GM10847 (cell line): ENCODE results near the gene KDSR.

Experiments
- POLR2A ChIP-seq: IDR thresholded peaks from 2 replicates; pipeline ENCODE4 v1.6.1; 2011; ENCODE audit not compliant: insufficient read length; ENCODE audit errors: extremely low read depth

Gene KDSR, protein sequence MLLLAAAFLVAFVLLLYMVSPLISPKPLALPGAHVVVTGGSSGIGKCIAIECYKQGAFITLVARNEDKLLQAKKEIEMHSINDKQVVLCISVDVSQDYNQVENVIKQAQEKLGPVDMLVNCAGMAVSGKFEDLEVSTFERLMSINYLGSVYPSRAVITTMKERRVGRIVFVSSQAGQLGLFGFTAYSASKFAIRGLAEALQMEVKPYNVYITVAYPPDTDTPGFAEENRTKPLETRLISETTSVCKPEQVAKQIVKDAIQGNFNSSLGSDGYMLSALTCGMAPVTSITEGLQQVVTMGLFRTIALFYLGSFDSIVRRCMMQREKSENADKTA

DNA sequence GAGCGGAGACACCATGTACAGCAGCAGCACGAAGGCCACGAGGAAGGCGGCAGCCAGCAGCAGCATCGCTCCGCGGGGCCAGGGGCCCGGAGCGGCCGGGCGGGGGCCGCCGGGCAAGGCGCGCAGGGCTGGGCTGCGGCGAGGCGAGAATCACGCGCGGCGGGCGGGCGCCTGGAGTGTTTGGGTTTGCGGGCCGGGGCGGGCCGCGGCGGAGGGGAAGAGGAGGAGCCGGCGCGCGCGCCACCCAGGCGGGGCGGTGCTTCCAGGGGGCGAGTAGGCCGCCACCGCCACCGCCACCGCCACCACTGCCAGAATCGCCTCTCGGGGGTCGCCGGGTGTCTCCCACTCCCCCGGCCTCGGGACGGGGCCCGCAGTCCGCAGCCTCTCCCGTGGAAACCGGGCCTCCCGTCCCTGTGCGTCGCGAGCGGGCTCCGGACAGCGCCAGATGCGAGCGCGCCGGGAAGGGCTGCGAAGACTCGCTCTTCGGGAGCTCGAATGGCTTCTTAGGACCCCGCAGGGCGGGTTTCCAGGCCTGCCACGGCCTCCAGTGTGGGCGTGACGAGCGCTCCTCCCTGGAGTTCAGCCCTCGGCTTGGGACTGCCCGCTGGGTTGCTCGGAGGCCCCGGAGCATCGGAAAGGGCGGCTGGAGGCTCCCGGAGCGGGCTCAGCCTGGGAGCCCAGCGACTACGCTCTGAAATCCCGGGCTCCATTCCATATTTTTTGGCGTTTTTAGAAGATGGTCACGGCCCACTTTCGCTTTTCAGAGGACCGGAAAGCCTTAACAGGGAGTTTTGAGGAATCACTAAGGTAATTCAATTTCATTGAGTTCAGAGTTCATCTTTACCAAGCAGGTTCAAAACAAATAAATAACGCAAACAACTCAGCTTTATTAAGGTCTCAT lies at the start of gene KDSR:
Gene KDSR, minus strand, starts transcription at position 154 of the 901 bp plus-strand sequence. Its CDS starts 88 bp downstream, at position 66.
- TF ChIP-seq POLR2A, result peak; percentile 72

DNA sequence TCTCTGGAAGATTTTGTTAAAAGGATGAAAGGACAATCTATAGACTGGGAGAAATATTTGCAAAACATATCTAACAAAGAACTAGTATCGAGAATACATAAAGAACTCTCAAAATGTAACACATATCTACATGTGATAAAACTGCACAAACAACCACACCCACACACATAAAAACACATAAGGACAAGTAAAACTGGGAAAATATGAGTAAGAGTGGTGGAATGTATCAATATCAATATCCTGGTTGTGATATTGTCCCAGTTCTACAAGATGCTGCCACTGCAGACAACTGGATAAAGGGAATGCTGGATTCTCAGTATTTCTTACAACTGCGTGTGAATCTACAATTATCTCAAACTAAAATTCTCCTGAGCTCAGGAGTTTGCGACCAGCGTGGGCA lies 45.9 kb upstream of the KDSR start:
- TF ChIP-seq POLR2A, result no peak

DNA sequence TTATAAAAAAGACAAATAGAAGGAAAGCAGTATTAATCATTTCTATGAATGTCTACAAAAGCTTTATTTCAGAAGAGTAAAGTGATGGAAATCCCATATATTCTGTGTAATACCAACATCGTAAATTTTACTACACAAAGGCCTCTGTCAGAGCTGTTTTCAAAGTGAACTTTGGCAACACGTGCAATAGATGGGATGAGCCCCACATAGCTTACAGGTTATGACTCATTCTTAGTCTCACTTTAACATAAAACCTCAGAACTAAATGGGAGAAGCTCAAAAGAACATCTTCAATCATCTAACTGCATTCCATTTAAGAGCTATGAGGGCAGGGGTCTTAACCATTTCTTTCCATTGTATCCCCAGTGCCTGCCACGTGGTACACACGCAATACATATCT lies 43.8 kb upstream of the KDSR start:
- TF ChIP-seq POLR2A, result no peak

DNA sequence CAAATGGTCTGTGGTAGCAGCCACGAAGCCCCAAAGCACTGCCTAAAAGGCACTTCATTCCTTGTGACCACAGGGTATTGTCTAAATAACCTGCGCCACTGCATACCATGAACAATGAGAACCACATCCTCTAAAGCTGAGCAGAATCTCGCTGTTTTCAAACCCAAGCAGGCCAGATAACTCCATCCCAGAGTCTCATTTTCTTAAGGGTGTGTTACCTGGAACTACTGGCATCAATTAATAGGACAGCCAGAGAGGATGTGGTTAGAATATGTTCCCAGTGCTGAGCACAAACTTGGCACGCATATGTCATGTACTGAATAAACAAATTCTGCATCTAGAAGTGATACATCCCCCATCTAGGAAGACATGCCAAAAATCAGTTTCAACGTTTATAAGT lies 42.3 kb upstream of the KDSR start:
- no peak for TF ChIP-seq POLR2A

DNA sequence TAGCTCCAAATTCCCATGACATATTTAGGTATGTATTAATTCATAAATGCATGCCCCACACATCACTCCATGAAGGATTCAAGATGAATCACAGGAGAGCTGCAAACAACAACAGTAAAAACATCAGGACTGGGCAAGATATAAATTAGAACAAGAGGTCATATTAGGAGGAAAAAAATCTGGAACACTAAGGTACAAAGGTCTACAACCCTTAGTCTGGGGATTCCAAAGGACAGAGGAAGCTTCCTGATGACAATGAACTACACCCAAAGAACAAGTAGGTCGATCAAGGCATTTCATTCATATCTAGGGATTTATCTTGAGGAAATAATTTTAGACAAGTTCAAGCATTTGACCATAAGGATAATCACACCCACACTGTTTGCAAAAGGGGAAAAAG lies 40.7 kb upstream of the KDSR start:
- TF ChIP-seq POLR2A, result no peak

DNA sequence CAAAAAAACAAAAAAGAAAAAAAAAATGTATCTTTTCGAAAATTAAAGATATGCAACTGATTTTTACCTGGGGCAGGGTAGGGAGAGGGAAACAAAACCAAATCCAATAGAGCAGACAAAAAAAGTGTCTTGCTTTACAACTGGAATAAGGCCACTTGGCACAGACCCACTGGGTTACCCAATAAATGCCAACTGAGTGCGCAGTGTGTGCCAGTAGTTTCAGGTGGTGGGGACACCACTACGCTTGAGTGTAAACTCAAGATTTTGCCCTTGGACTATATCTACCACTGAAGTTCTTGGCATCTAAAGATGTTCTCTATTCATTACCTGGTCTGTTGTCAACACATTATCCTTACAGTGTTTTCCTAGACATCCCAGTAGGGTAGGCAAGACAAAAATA lies 39.0 kb upstream of the KDSR start:
- TF ChIP-seq POLR2A, result no peak

DNA sequence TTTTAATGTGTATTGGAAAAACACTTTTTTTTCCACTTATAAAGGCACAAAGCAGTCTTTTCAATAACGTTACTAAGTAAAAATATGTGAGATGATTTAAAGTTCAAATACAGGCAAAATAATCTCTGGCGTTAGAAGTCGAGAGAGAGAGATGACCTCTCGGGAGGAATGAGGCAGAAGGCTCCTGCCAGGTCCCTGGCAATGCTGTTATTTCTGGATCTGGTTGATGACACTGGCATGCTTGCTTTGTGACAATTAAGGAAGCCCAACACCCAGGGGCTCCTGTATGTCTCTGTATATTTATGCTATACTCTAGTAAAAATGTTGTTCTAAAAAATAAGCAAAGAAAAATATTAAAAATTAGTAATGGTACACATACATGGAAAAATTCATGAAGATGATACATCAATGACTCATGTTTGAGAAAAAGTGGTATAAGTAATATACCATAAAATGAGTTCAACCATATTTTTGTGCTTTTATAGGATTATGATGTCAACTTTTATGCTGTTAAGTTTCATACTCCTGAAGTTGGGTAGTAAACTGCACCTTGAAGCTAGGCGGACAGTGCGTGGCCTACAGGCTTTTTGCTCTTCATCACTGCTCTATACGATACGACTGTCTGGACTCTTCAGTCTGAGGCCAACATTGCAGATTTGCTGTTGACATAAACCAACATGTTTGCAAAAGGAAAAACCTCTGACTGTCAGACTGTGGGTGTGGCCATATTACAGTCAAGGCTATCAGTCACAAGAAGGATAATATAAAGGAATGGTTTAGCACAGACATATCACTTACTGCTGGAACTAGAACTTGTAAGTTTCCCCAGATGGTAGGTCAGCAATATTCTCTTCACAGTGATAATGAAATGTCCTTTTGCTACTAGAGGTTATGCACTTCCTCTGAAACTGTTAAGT lies 35.5 kb upstream of the KDSR start:
- no peak for TF ChIP-seq POLR2A

DNA sequence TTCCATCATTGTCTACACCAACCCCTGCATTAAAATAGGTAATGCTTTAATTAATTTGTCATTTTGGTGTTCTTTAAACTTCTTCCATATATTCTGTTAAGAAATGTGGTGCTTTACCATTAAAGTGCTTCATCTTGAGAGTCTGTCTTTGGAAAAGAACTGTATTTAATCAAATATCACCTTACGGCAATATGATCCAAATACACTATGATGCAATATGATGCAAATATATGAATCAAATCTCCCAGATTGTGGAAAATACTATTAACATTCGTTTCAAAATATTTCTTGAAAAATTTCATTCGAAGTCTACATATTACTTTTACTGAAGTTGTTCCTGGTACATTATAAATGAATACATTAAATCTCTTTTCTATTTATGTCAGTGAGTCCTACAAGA lies 32.3 kb upstream of the KDSR start:
- TF ChIP-seq POLR2A, result no peak

DNA sequence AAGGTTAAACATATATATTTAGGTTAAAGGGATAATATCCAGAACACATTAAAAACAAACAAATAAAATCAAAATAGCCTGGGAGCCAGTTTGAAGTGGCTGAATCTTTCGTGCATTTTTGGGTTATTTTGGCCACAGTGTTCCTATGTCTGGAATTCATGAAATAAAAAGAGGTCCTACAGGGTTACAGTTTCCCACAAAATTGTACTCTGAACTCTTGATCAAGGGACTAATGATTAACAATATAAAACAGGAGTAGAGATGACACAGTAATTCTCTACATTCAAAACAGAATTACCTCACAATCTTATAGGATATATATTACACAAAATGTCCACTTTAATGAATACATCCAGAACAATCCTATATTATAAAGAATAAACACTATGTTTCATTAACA lies 30.3 kb upstream of the KDSR start:
- TF ChIP-seq POLR2A, result no peak

DNA sequence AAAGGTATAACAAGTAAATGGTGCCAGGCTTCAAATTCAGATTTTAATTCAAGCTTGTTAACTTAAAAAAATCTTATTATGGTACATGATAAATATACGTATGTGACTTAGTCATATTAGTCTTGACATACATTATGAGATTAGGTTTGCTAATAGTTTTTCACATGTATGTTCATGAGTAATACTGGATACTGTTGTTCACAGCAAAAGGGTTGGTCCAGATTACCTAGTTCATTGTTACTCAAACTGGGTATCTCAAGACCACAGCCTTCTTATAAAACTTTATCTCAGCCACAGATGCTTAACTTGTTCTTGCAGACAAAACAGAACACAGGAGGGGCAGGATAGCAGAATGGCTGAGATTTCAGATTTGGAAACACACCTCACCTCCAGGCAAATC lies 28.5 kb upstream of the KDSR start:
- TF ChIP-seq POLR2A, result no peak

DNA sequence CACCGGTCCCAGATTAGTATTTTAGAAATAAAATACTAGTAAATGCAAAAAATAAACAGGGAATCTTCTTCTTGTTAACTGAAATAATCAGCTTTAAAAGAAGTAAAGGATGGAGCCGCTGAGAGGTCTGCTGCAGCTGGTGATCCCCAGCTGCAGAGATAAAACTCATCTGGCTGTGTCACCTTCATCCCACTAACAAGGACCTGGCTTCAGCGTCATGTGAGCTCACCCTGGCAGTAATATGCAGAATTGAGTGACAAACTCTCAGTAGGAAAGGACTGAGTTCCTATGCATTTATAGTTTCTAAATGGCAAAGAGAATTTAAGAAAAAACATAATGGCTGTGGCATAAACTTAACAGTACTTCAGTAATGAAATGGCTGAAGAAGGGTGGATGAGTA lies 27.9 kb upstream of the KDSR start:
- no peak for TF ChIP-seq POLR2A

DNA sequence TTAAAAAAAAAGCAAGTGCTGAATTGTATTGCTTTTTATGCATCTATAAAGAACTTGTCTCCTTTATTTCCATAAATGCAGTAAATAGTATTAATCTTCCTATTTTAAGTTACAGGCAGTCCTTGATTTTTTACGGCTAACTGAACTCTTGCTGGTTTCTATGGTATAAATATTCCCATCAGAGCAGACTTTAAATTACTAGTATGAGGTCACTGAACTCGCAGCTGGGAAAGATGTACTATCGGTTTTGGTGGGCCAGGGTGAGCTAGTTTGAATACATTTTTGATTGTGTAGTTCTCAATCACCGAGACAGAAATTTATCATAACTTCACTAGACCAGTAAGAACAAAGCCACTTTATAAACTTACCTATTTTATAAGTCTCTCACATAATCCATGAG lies 20.9 kb upstream of the KDSR start:
- no peak for TF ChIP-seq POLR2A

DNA sequence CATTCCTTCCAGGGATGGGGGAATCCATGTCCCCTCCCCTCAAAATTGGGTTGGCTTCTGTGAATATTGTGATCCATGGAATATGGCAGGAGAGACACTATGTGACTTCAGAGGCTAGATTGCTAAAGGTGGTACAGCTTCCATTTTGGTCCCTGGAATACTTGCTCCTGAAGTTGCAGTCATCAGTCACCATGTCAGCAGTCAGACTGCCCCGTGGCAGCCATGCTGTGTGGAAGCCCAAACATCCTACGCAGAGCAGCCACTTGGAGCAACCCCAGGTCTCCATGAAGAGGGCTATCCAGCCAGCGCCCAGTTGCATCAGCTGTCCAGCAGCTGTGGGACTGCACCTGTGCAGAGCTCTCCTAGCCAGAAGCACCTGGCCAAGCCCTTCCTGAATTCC lies 15.8 kb upstream of the KDSR start:
- no peak for TF ChIP-seq POLR2A

DNA sequence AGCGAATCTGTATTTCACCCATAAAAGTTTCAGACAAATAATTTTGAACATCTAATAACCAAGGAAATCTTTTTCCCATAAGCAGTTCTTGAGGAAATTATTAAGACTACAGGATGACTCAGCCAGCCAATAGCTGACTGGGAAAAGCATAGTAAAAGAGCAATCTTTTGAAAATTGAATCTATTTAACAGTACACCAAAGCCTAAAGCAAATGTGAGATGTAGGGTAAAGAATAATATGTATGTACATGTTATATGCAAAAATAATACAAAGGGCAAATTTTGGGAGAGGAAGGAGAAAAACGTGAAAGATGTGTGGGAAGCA lies 12.6 kb upstream of the KDSR start:
- no peak for TF ChIP-seq POLR2A

DNA sequence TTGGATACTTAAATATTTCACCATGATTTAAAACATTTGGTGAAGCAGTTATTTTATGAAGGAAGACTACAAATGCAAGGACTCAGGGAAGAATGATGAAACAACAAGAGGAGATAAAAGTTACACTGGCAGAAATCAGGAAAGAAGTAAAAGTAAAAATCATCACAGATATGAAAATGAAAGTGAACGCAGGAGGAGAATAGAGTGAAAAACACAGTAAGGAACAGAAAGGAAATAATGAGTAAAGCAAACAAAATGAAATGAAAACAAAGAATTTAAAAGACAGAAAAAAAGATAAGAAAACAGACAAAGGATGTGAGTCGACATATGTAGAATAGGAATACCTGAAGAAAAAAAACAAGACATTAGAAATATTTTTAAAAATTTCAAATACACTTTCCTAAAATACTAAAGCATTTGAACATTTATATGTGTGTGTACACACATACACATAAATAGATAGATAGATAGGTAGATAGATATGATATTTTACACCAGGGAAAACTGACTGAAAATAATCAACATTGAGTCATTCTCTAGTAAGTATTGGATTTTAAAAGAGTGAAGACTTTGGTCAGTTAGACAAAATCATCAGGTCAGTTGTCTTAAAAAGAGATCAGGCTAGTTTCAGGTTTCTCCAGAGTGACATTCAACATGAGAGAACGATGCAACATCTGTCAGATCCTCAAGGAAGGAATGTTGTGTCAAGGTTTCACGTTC lies 12.1 kb upstream of the KDSR start:
- TF ChIP-seq POLR2A, result no peak

DNA sequence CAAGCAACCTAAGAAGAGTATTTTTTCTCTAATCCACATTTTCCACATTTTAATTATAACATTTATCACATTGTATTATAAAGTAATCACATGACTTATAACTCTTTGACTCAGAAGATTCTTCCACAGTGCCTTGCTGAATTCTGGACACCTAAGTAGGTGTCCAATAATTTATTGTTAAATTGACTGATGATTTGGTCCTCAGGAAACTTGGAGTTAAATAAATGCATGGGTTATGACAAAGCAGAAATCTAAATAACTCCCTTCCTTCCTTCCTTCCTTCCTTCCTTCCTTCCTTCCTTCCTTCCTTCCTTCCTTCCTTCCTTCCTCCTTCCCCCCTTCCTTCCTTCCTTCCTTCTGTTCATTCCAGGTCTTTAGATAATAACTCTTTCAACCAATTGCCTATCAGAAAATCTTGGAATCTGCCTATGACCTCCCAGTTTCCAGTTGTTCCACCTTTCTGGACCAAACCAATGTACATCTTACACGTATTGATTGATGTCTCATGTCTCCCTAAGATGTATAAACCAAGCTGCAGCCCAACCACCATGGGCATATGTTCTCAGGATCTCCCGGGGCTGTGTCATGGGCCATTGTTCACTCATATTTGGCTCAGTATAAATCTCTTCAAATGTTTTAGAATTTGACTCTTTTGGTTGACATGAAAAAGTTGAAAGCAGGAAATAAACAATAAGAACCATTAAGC lies 10.4 kb upstream of the KDSR start:
- no peak for TF ChIP-seq POLR2A
